ENCODE results near the gene RAB6B.

The RAB6B gene

DNA sequence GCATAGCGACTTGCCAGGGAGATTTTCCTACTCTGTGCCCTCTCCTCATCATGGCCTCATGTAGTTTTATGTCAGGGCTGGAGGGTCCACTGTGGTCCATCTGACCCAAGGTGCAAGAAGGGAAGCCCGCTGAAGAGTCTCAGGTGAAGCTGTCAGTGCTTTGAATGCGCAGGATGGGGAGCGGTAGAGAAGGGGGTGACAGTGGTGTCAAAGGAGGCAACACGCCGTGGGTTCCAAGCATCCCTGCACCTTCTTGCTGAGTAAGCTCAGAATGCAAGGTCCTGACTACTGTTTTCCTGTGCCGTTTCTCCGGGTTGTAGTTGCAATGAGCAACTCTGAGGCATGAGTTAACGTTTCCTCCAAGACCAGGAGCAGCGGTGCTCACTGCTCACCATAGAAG lies 44.9 kb upstream of the RAB6B start:
- no peak for DNase-seq (ENCODE audit: low read depth, low spot score)
- in situ Hi-C loops (cut with HindIII; ENCODE audit: low sequenced_read_pairs), result no loop called here
- no peak overlapping the region for H3K4me3 ChIP-seq (ENCODE audit: low read depth, low read length)
- TF ChIP-seq, protein P1, sequence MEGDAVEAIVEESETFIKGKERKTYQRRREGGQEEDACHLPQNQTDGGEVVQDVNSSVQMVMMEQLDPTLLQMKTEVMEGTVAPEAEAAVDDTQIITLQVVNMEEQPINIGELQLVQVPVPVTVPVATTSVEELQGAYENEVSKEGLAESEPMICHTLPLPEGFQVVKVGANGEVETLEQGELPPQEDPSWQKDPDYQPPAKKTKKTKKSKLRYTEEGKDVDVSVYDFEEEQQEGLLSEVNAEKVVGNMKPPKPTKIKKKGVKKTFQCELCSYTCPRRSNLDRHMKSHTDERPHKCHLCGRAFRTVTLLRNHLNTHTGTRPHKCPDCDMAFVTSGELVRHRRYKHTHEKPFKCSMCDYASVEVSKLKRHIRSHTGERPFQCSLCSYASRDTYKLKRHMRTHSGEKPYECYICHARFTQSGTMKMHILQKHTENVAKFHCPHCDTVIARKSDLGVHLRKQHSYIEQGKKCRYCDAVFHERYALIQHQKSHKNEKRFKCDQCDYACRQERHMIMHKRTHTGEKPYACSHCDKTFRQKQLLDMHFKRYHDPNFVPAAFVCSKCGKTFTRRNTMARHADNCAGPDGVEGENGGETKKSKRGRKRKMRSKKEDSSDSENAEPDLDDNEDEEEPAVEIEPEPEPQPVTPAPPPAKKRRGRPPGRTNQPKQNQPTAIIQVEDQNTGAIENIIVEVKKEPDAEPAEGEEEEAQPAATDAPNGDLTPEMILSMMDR (IDR thresholded peaks at IDR 0.05; ENCODE audit: low read depth, low read length), result no peak

DNA sequence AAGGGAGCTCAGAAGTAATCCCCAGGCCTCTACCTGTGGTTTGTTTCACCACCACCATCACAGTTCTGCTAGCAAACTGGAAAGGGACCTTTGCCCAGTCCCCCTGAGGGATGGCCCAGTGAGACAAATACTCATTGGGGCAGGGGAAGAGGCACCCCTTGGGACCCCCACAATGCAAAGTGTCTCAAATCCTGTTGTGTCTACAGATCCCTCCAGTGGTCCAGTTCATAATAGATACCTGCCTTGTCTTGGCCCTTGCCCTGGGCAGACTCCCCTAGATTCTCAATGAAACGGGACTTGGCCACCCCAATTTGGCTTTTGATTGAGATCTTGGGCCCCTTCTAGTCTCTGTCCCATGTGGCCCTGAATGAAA lies 43.8 kb upstream of the RAB6B start:
- no peak overlapping the region for H3K4me3 ChIP-seq (ENCODE audit: low read depth, low read length)
- DNase-seq (ENCODE audit: low read depth, low spot score), result no peak
- TF ChIP-seq, protein P1 (IDR thresholded peaks at IDR 0.05; ENCODE audit: low read depth, low read length), result no peak
- in situ Hi-C loops (cut with HindIII; ENCODE audit: low sequenced_read_pairs), result no loop called here

DNA sequence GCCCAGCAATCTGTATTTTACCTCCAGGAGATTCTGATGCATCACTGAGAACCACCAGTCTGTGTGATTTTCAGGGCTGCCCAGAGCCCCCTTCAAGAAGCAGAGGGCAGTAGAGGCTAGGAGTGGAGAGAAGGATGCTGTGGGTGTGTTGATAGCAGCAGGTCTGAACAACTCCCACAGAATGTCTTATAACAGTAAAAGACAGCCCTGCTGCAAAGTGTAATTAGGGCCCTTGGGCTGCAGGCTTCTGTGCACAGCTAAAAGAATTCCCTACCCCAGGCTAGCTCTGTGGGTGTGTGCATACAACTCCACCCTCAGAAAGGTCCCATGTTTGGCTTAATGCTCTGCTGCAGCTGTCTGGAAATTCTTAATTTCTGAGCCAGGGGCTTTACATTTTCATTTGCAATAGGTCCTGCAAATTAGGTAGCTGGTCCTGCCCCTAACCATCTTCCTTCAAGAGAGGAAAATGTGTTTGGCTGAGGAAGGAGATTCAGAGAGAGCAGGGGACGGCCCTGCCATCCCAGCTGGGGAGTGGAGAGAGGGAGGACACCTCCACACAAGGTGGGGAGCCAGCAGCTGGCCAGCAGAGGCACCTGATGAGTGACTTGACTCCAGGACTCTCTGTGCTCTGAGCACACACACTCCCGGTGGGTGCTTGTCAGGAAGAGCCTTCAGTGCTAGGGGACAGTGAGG lies 43.2 kb upstream of the RAB6B start:
- H3K4me3 ChIP-seq (ENCODE audit: low read depth, low read length), result no peak overlapping the region
- TF ChIP-seq, protein P1 (IDR thresholded peaks at IDR 0.05; ENCODE audit: low read depth, low read length), result peak; percentile 55
- in situ Hi-C loops (cut with HindIII; ENCODE audit: low sequenced_read_pairs), result no loop called here
- no peak for DNase-seq (ENCODE audit: low read depth, low spot score)

- in situ Hi-C loops (cut with HindIII; ENCODE audit: low sequenced_read_pairs), result no loop called here
- H3K4me3 ChIP-seq (ENCODE audit: low read depth, low read length), result no peak overlapping the region
- peak; percentile 83 for DNase-seq (ENCODE audit: low read depth, low spot score)
- TF ChIP-seq, protein P1 (IDR thresholded peaks at IDR 0.05; ENCODE audit: low read depth, low read length), result no peak
Measured at GRCh38 chr3:133937756-133938601, 42.3 kb upstream of the RAB6B start.

GRCh38 chr3:133937061-133937686 lies 41.5 kb upstream of the RAB6B start:
- H3K4me3 ChIP-seq (ENCODE audit: low read depth, low read length), result no peak overlapping the region
- in situ Hi-C loops (cut with HindIII; ENCODE audit: low sequenced_read_pairs), result no loop called here
- no peak for DNase-seq (ENCODE audit: low read depth, low spot score)
- TF ChIP-seq, protein P1 (IDR thresholded peaks at IDR 0.05; ENCODE audit: low read depth, low read length), result no peak

DNA sequence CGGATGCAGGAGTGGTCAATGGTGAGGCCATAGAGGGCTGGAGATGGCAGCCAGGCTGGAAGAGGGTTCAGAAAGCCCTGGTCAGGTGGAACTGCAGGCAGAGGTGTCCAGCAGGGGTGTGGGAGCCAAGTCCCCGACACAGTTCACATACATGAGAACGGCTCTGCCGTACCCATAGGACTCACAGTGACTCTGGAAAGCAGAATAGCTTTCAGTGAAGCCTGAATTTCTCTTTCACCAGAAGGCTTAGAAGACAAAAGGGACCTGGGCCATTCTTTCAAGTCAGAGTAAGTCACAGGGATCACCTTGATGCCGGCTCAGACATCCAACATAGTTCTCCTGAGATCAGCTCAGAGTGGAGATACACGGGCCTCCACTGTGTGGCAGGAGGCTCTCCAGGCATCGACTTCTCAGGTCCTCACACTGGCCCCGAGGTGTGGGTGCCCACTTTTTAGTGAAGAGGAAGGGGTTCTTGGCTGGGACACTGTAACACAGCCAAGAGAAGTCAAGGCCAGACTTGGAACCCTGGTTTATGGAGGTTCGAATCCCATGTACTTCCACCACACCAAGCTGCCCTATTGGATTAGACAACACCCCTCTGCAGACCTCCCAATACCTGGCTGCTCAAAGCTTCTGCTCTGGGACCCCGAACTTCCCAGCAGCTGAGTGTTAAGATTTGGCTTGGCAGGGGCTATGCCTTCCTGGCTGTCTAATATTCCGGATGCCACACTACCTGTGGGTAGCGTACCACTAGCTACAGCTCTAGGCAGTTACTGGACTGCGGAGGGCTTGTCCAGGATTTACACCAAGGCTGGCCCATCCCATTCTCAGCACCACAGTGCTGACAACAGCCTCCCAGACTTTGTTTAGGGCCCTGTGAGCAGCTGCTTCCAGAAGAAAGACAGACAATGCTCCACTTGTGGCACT lies 40.4 kb upstream of the RAB6B start:
- H3K4me3 ChIP-seq (ENCODE audit: low read depth, low read length), result no peak overlapping the region
- DNase-seq (ENCODE audit: low read depth, low spot score), result no peak
- in situ Hi-C loops (cut with HindIII; ENCODE audit: low sequenced_read_pairs), result no loop called here
- TF ChIP-seq, protein P1 (IDR thresholded peaks at IDR 0.05; ENCODE audit: low read depth, low read length), result no peak
